ENCODE data around the gene SRSF3. TPM values are rescaled to one million over a fixed set of nuclear protein-coding genes. Genes with fewer than 3 reads are reported as not detected.
A peak's percentile ranks its signal among the peaks of the same experiment; 100 is the strongest.

The SRSF3 gene
- total RNA-seq, 4 donors from 2014 or later, result 114 to 272 (median 177) TPM

DNA sequence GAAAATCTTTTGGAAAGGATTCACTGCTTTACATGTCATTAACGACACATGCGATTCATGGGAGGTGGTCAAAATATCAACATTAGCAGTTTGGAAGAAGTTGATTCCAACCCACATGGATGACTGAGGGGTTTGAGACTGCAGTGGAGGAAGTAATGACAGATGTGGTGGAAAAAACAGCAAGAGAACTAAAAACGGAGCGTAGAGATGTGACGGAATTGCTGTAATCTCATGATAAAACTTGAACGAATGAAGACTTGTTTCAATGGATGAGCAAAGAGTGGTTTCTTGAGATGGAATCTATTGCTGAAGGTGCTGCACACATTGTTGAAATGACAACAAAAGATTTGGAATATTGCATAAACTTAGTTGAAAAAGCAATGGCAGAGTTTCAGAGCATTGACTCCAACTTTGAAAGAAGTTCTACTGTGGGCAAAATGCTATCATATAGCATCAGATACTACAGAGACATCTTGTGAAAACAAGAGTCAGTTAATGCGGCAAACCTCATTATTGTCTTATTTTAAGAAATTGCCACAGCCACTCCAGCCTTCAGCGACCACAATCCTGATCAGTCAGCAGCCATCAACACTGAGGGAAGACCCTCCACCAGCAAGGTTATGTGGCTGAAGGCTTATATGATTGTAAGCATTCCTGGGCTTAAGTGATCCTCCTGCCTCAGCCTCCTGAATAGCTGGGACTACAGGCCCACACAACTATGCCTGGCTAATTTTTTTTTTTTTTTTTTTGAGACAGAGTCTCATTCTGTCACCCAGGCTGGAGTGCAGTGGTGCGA, 19.2 kb downstream of the SRSF3 start:
- H3K4me3 ChIP-seq (ENCODE audit: low read depth, poor library complexity, severe bottlenecking), result no peak overlapping the region
- 88 to 91% methylated on average over 9 of the region's 9 CpGs for WGBS, 2 donors
- peak in 1 of 2 donors; percentile 57 for DNase-seq (ENCODE audit: low spot score in 2 of 2)
- TF ChIP-seq POLR2A (IDR thresholded peaks at IDR 0.05), result no peak
- TF ChIP-seq, protein P1, sequence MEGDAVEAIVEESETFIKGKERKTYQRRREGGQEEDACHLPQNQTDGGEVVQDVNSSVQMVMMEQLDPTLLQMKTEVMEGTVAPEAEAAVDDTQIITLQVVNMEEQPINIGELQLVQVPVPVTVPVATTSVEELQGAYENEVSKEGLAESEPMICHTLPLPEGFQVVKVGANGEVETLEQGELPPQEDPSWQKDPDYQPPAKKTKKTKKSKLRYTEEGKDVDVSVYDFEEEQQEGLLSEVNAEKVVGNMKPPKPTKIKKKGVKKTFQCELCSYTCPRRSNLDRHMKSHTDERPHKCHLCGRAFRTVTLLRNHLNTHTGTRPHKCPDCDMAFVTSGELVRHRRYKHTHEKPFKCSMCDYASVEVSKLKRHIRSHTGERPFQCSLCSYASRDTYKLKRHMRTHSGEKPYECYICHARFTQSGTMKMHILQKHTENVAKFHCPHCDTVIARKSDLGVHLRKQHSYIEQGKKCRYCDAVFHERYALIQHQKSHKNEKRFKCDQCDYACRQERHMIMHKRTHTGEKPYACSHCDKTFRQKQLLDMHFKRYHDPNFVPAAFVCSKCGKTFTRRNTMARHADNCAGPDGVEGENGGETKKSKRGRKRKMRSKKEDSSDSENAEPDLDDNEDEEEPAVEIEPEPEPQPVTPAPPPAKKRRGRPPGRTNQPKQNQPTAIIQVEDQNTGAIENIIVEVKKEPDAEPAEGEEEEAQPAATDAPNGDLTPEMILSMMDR (IDR thresholded peaks at IDR 0.05), result no peak
- intact Hi-C loops (cut with DNase I; ENCODE audit: low total_unique reads), result no loop called here

DNA sequence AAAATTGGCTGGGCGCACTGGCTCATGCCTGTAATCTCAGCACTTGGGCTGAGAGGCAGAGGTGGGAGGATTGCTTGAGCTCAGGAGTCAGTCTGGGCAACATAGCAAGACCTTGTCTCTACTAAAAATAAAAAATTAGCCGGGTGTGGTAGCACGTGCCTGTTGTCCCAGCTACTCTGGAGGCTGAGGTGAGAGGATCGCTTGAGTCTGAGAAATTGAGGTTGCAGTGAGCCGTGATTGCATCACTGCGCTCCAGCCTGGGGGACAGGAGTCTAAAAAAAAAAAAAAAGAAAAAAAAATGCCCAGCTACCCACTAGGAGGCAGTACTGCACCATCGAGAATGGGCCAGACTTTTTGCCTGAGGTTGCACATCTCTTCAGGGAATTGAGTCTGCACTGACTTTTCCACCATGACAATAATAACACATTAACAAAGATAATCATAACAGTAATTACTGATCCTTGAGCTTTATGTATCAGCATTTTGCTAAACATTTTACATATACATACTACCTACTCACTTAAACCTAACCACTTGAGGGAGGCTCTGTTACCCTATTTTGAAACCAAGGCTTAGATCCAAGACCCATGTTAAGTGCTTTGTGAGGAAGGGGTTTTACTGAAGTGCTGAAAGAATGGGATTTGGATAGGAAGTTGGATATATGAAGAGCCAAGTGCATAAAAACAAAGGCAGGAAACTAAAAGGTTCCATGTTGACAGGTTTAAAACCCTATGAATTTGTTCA, 21.0 kb downstream of the SRSF3 start:
- peak in 1 of 2 donors; percentile 86 for DNase-seq (ENCODE audit: low spot score in 2 of 2)
- intact Hi-C loops (cut with DNase I; ENCODE audit: low total_unique reads), result no loop called here
- H3K4me3 ChIP-seq (ENCODE audit: low read depth, poor library complexity, severe bottlenecking), result no peak overlapping the region
- 38 to 48% methylated on average over 7 of the region's 7 CpGs for WGBS, 2 donors
- TF ChIP-seq, protein P1 (IDR thresholded peaks at IDR 0.05), result peak in 1 of 3 donors; percentile 81
- no peak for TF ChIP-seq POLR2A (IDR thresholded peaks at IDR 0.05)

DNA sequence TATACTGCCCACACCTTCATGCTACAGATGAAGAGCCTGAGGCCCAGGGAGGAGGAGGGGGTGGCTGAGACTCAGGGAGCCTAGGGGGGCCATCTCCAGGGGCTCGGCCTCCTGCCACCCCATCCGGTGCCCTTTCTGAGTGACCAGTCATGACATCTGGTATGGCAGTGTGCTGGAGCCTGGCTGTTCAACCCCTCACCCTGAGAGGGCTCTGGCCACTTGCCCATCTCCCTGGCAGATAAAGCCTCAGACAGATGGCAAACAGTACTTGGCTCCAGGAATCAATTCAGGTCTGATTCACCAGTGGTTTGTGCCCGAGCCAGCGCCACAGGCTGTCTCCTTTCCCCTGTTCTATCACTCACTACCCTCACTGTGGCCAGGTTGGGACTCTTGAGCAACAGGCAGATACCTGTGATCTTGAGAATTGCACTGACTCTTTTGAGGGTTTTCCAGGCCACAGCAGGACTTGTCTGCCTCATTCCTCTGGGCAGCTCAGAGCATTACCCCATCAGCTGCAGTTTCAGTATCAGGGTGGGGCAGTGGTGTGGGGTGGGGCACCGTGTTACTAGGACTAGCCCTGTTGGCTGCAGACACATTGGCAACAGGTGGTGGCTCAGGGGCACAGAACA, 22.8 kb downstream of the SRSF3 start:
- no peak overlapping the region for H3K4me3 ChIP-seq (ENCODE audit: low read depth, poor library complexity, severe bottlenecking)
- TF ChIP-seq, protein P1 (IDR thresholded peaks at IDR 0.05), result no peak
- TF ChIP-seq POLR2A (IDR thresholded peaks at IDR 0.05), result no peak
- DNase-seq (ENCODE audit: low spot score in 2 of 2), result peak; percentile 40 to 86
- WGBS, 2 donors, result 29 to 34% methylated on average over 5 of the region's 5 CpGs
- intact Hi-C loops (cut with DNase I; ENCODE audit: low total_unique reads), result no loop called here

DNA sequence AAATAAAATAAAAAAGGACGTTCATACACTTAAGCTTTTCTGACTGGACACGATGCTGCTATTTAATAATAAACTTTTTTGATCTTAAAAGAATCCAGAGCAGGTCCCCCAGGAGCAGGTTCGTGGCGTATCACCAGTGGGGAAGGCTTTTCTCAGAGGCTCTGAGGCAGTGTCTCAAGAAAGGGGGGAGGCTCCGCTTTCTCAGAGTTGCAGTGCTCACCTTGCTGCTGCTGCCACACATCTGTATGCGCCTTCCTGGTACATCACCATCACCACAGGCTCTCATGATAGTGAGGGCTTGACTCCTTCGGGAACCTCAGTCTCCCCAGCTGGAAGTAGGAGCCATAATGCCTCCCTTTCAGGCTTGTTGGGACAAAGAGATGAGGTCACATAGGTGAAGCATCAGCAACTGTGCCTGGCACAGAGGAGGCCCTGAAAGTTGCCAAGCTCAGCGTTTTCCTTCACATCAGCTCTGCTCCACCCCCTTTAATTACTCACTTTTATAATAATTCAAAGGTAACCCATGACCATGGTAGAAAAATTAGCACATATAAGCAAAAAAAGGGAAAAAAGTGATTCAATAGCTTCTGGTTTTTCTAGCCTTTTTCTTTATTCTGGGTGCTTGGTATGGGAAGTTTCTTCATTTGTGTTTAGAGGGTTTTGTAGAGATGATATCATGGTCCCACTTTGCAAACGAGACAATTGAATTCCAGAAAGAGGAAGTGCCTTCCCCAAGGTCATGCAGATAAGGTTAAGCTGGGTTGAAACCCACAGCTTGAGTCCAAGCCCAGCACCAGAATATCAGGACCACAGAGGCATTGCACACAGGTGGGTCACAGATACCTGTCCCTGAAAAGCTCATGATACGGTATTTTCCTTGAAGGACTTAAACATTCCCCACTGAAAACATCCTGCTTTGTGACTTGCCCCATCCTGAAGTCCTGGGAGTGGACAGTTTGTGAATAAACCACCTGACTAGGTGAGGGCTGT, 24.5 kb downstream of the SRSF3 start:
- intact Hi-C loops (cut with DNase I; ENCODE audit: low total_unique reads), result no loop called here
- DNase-seq (ENCODE audit: low spot score in 2 of 2), result peak in 1 of 2 donors; percentile 66

More for the DNA sequence above, 24.5 kb downstream of the SRSF3 start:
- WGBS, 2 donors, result 76 to 77% methylated on average over 10 of the region's 10 CpGs
- TF ChIP-seq, protein P1 (IDR thresholded peaks at IDR 0.05), result no peak
- TF ChIP-seq POLR2A (IDR thresholded peaks at IDR 0.05), result no peak
- no peak overlapping the region for H3K4me3 ChIP-seq (ENCODE audit: low read depth, poor library complexity, severe bottlenecking)

All from lower leg skin (tissue), 4 donors.